A549 (cell line): ENCODE measurements around the gene ENAH. TPM values are rescaled to one million over a fixed set of nuclear protein-coding genes. Genes with fewer than 3 reads are reported as not detected.

Experiments used
- ATAC-seq, 2 experiments: fragments of 200-7000 bp in 1 of 2; fragments of >200 bp in 1 of 2; cut with Nextera tagmentation in 1 of 2; cut with Tn5 transposase in 1 of 2; 3 replicates each; pipeline versions ENCODE4 v1.8.0 to v1.9.1; 2018 to 2020; ENCODE audit warnings: mild to moderate bottlenecking in 1 of 2, moderate library complexity in 1 of 2
- CTCF ChIA-PET: fragments of 300-600 bp; sonication (Branson Sonifier 250); formaldehyde crosslinking; extraction: SDS; loops from one replicate; lab custom pipeline; 2021; ENCODE audit warnings: antibody characterized with exemption, inconsistent platforms; lab: Yijun Ruan, JAX
- POLR2A ChIA-PET: fragments of 350-600 bp; formaldehyde crosslinking; extraction: SDS; loops from one replicate; lab custom pipeline; 2021; ENCODE audit warnings: antibody characterized with exemption, inconsistent platforms; lab: Yijun Ruan, JAX
- DNase-seq, 2 experiments: peaks; one replicate each; pipeline versions ENCODE4 v3.0.0 to v3.0.0-alpha.2; 2011 to 2016; ENCODE audit warnings: low read depth in 1 of 2, low spot score in 1 of 2
- FAIRE-seq: peaks from 2 replicates; lab custom pipeline; 2011; peaks lifted over from hg19 to GRCh38; lab: Jason Lieb, UNC
- H3K27ac ChIP-seq, 2 experiments: fragments of >200 bp; sonication (Bioruptor Twin); formaldehyde crosslinking; 3 replicates each; pipeline ENCODE4 v1.5.1; 2016 to 2017
- H3K4me1 ChIP-seq: fragments of >200 bp; sonication (Bioruptor Twin); formaldehyde crosslinking; 3 replicates; pipeline ENCODE4 v1.6.1; 2016
- H3K4me2 ChIP-seq: fragments of >200 bp; sonication (Bioruptor Twin); formaldehyde crosslinking; 3 replicates; pipeline ENCODE4 v1.6.1; 2016
- H3K4me3 ChIP-seq: fragments of >200 bp; sonication (Bioruptor Twin); formaldehyde crosslinking; 3 replicates; pipeline ENCODE4 v1.5.1; 2016
- H3K9me3 ChIP-seq: fragments of >200 bp; sonication (Bioruptor Twin); formaldehyde crosslinking; 3 replicates; pipeline ENCODE4 v1.6.1; 2016
- BCL3 ChIP-seq: fragments of >200 bp; sonication (Bioruptor Twin); formaldehyde crosslinking; IDR thresholded peaks from 3 replicates; pipeline ENCODE4 v1.6.1; 2016
- CBX8 ChIP-seq: fragments of 200-600 bp; sonication (generic); IDR thresholded peaks from 2 replicates; pipeline ENCODE4 v1.6.1; 2016
- CEBPB ChIP-seq, 2 experiments: fragments of >200 bp in 1 of 2; sonication (Bioruptor Twin) in 1 of 2; formaldehyde crosslinking in 1 of 2; IDR thresholded peaks; 2 replicates each; pipeline ENCODE4 v1.6.1; 2012 to 2016
- E2F6 ChIP-seq: IDR thresholded peaks from 2 replicates; pipeline ENCODE4 v1.6.1; 2012; ENCODE audit warnings: low read depth, borderline replicate concordance
- FOSL2 ChIP-seq, 2 experiments: fragments of 450-650 bp in 1 of 2; fragments of >200 bp in 1 of 2; sonication (Bioruptor Twin) in 1 of 2; formaldehyde crosslinking; IDR thresholded peaks; 2 replicates each; pipeline versions ENCODE4 v1.5.0 to v1.6.1; 2016 to 2020; ENCODE audit warnings: mild to moderate bottlenecking in 1 of 2, moderate library complexity in 1 of 2
- FOXS1 ChIP-seq: fragments of 250-450 bp; sonication (Bioruptor Pico); IDR thresholded peaks from 2 replicates; pipeline ENCODE4 v1.5.0; 2020; ENCODE audit warnings: mild to moderate bottlenecking, moderate library complexity
- GATA3 ChIP-seq: IDR thresholded peaks from 2 replicates; pipeline ENCODE4 v1.6.1; 2012; ENCODE audit warnings: borderline replicate concordance
- HDAC2 ChIP-seq: fragments of 200-600 bp; sonication (generic); IDR thresholded peaks from 2 replicates; pipeline ENCODE4 v1.6.1; 2016
- HES2 ChIP-seq: fragments of >200 bp; sonication (Bioruptor Twin); formaldehyde crosslinking; IDR thresholded peaks from 2 replicates; pipeline ENCODE4 v1.6.1; 2016
- HOXA7 ChIP-seq: fragments of 250-450 bp; sonication (Bioruptor Pico); IDR thresholded peaks from 2 replicates; pipeline ENCODE4 v1.5.0; 2020; ENCODE audit warnings: mild to moderate bottlenecking, moderate library complexity
- HOXB5 ChIP-seq: fragments of 250-450 bp; sonication (Bioruptor Pico); IDR thresholded peaks from 2 replicates; pipeline ENCODE4 v1.5.0; 2020; ENCODE audit warnings: mild to moderate bottlenecking, moderate library complexity
- JUN ChIP-seq, 2 experiments: fragments of >200 bp; sonication (Bioruptor Twin); formaldehyde crosslinking; IDR thresholded peaks; 2 replicates in 1 of 2; 3 replicates in 1 of 2; pipeline ENCODE4 v1.6.1; 2016 to 2017
- MAX ChIP-seq: IDR thresholded peaks from 2 replicates; pipeline ENCODE4 v1.6.1; 2012
- MAZ ChIP-seq: fragments of 150-350 bp; IDR thresholded peaks from 2 replicates; pipeline ENCODE4 v1.6.1; 2014; ENCODE audit warnings: antibody characterized with exemption, low read depth, low read length, borderline replicate concordance
- NR3C1 ChIP-seq: fragments of >200 bp; sonication (Bioruptor Twin); formaldehyde crosslinking; IDR thresholded peaks from 3 replicates; pipeline ENCODE4 v1.6.1; 2017
- PHF8 ChIP-seq: fragments of 200-600 bp; sonication (generic); IDR thresholded peaks from 2 replicates; pipeline ENCODE4 v1.6.1; 2016; ENCODE audit warnings: low read depth, mild to moderate bottlenecking, antibody characterized with exemption, moderate library complexity, borderline replicate concordance
- POLR2A ChIP-seq: IDR thresholded peaks from 2 replicates; pipeline ENCODE4 v1.6.1; 2012; ENCODE audit warnings: mild to moderate bottlenecking, low read length
- RNF2 ChIP-seq: fragments of 200-600 bp; sonication (generic); IDR thresholded peaks from 2 replicates; pipeline ENCODE4 v1.6.1; 2016; ENCODE audit warnings: low read depth, mild to moderate bottlenecking, antibody characterized with exemption, moderate library complexity, borderline replicate concordance
- SREBF2 ChIP-seq: fragments of 450-650 bp; IDR thresholded peaks from 2 replicates; pipeline ENCODE4 v1.6.1; 2014; ENCODE audit warnings: mild to moderate bottlenecking, moderate library complexity
- TFCP2L1 ChIP-seq: fragments of 250-450 bp; sonication (Bioruptor Pico); IDR thresholded peaks from 2 replicates; pipeline ENCODE4 v1.5.0; 2021; ENCODE audit warnings: mild to moderate bottlenecking
- TP53 ChIP-seq: fragments of 250-450 bp; sonication (Bioruptor Pico); IDR thresholded peaks from 2 replicates; pipeline ENCODE4 v1.5.0; 2021; ENCODE audit warnings: mild to moderate bottlenecking, moderate library complexity
- ZC3H11A ChIP-seq: fragments of 450-650 bp; IDR thresholded peaks from 2 replicates; pipeline ENCODE4 v1.6.1; 2014; ENCODE audit warnings: antibody characterized with exemption, mild to moderate bottlenecking
- ZFP36 ChIP-seq: fragments of 450-650 bp; IDR thresholded peaks from 2 replicates; pipeline ENCODE4 v1.6.1; 2014; ENCODE audit warnings: borderline replicate concordance; ENCODE audit not compliant: partially characterized antibody
- WGBS: methylation state at CpG from one replicate; pipeline ENCODE4 v1.1.6; 2017; ENCODE audit errors: missing lambda C conversion rate; 5-methylcytosine and 5-hydroxymethylcytosine counted together
- polyA plus RNA-seq, 4 experiments: library from polyadenylated mRNA; depleted of rRNA in 3 of 4; stranded (reverse); fragments of >200 nt; fragmentation: RNase III in 1 of 4; extraction: RNeasy Plus Mini Kit Qiagen cat#74134 plus additional on column Dnase treatment in 1 of 4; gene quantifications; 2 replicates in 3 of 4; 3 replicates in 1 of 4; pipeline ENCODE4 v1.2.3, GENCODE V29; 2011 to 2017

Gene ENAH
- polyA plus RNA-seq, 2 of the 4 experiments (the other 2 are of a cell fraction), result 142 to 155 TPM

DNA sequence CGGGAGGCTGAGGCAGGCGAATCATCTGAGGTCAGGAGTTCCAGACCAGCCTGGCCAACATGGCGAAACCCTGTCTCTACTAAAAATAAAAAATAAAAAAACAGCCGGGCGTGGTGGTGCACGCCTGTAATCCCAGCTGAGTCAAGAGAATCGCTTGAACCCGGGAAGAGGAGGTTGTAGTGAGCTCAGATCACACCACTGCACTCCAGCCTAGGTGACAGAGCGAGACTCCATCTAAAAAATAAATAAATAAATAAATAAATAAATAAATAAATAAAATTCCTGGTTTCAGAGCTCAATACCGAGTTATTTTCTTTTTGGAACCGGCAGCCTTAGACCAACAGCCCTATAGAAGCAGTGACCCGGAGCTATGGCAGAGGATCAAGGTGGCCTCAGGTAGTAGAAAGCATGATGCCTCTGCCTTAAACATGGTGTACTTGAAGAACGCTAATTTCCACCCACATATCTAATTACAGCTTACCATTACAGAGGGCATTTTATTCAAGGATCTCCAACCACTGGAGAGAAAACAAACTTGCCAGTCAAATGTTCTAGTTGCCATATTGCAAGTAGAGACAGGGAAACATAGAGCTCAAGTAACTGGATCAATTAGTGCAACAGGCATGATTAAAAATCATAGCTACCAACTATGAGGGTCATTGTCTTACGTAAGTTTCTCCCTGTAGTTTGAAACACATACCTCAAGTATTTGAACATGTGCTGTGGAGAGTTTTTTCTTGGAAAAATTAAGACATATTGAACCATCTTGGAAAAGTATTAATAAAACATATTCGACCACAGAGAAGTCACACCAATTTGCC lies 2.0 kb upstream of the ENAH start:
- CTCF ChIA-PET, result interaction anchor here (0.6 to 4.7 kb wide), 22 partner anchors 10 to 468 kb away, joined by 3 to 43 read pairs (median 4); partner anchors contain the start of gene SRP9
- no peak for ATAC-seq
- Histone ChIP-seq H3K4me3 (peak overlapping the region; percentile 93; the same call in 2 of the 3 replicates), H3K27ac (peak overlapping the region; percentile 95 to 100), H3K9me3 (no peaks in the 10 kb centered on the region), H3K4me2 (peak overlapping the region; percentile 79), H3K4me1 (peaks cover 41% of the 10 kb centered on the region)
- POLR2A ChIA-PET, result interaction anchor here (0.8 to 2.6 kb wide), 14 partner anchors 39 to 408 kb away, joined by 3 to 26 read pairs (median 4); partner anchors contain the start of genes H3-3A and SRP9
- DNase-seq, result no peak
- no peak for FAIRE-seq
- peak; percentile 93 for TF ChIP-seq ZC3H11A
- TF ChIP-seq SREBF2, result no peak
- no peak for TF ChIP-seq GATA3
- 56% methylated on average over 15 of the region's 15 CpGs for WGBS

- 17% methylated on average over 4 of the region's 4 CpGs for WGBS
- POLR2A ChIA-PET, result interaction anchor here (0.9 to 2.6 kb wide), 6 partner anchors 46 to 159 kb away, joined by 3 to 26 read pairs (median 13); partner anchors contain the start of gene SRP9
Measured at GRCh38 chr1:225654277-225654597, 1.3 kb upstream of the ENAH start.

GRCh38 chr1:225653463-225654276 lies 747 bp upstream of the ENAH start:
- Histone ChIP-seq H3K9me3 (no peaks in the 10 kb centered on the region), H3K4me3 (peak overlapping the region; percentile 93), H3K27ac (peak overlapping the region; percentile 95 to 100), H3K4me2 (peak overlapping the region; percentile 79), H3K4me1 (peaks cover 53% of the 10 kb centered on the region)
- ChIA-PET POLR2A (interaction anchor here (0.6 to 2.7 kb wide), 24 partner anchors 10 to 409 kb away, joined by 3 to 26 read pairs (median 6); partner anchors contain the start of genes H3-3A, PYCR2, SDE2 and SRP9), CTCF (interaction anchor here (1.1 to 4.7 kb wide), 7 partner anchors 53 to 157 kb away, joined by 3 to 43 read pairs (median 10); partner anchors contain the start of gene SRP9)
- peak; percentile 51 to 75 for DNase-seq
- under 1% methylated on average over 42 of the region's 70 CpGs for WGBS
- peak; percentile 58 to 70 for ATAC-seq
- 0 out of 2 replicates have a peak, but pooled peaks have one; percentile 52 for TF ChIP-seq HOXA7
- peak; percentile 67 for TF ChIP-seq MAX
- no peak for TF ChIP-seq NR3C1
- TF ChIP-seq PHF8, result peak; percentile 80
- TF ChIP-seq E2F6, result peak; percentile 50; the same call in 1 of the 2 replicates
- TF ChIP-seq MAZ, result no peak
- TF ChIP-seq TFCP2L1 (CRISPR knock-in tag), result peak; percentile 70
- TF ChIP-seq FOXS1 (CRISPR knock-in tag), result no peak
- peak; percentile 43; the same call in 1 of the 2 replicates for TF ChIP-seq TP53 (CRISPR knock-in tag)
- TF ChIP-seq HES2, result no peak
- no peak for TF ChIP-seq RNF2
- 0 out of 4 replicates have a peak, but pooled peaks of 1 of the 2 experiments have one; percentile 3 for TF ChIP-seq CEBPB (IDR thresholded peaks at IDR 0.05)
- TF ChIP-seq JUN (IDR thresholded peaks at IDR 0.05), result peak; percentile 73 to 76; a peak in 3 of 5 replicates
- TF ChIP-seq POLR2A, result peak; percentile 38
- no peak for FAIRE-seq

More at GRCh38 chr1:225654277-225654597, 1.3 kb upstream of the ENAH start:
- FAIRE-seq (no peak), DNase-seq (peak; percentile 27 to 37), ATAC-seq (no peak)
- CTCF ChIA-PET, result interaction anchor here (1.3 to 4.7 kb wide), 6 partner anchors 20 to 158 kb away, joined by 3 to 43 read pairs (median 6); no protein-coding TSS in a partner anchor
- Histone ChIP-seq H3K4me1 (peaks cover 47% of the 10 kb centered on the region), H3K4me2 (peak overlapping the region; percentile 79), H3K9me3 (no peaks in the 10 kb centered on the region), H3K4me3 (peak overlapping the region; percentile 93), H3K27ac (peak overlapping the region; percentile 95 to 100)
- TF ChIP-seq CBX8 (no peak), MAX (no peak), HOXB5 (no peak), FOSL2 (IDR thresholded peaks at IDR 0.05) (no peak), FOSL2 (CRISPR knock-in tag; IDR thresholded peaks at IDR 0.05) (no peak), ZC3H11A (no peak), ZFP36 (no peak), HDAC2 (no peak), FOXS1 (CRISPR knock-in tag) (no peak), BCL3 (no peak)
